OCI-LY3 (cell line): Measurements from ENCODE around the gene LPAR2.

Experiments
- CTCF ChIP-seq: fragments of 200-600, 300-600 bp; sonication (generic); IDR thresholded peaks from 2 replicates; pipeline ENCODE4 v1.5.1; 2014; ENCODE audit warnings: antibody characterized with exemption, low read length, low read depth
- EZH2phosphoT487 ChIP-seq: fragments of 200-600 bp; shearing (Covaris generic); IDR thresholded peaks from 2 replicates; pipeline ENCODE4 v1.6.1; 2018; ENCODE audit warnings: antibody characterized with exemption, mixed run types, low read depth

DNA sequence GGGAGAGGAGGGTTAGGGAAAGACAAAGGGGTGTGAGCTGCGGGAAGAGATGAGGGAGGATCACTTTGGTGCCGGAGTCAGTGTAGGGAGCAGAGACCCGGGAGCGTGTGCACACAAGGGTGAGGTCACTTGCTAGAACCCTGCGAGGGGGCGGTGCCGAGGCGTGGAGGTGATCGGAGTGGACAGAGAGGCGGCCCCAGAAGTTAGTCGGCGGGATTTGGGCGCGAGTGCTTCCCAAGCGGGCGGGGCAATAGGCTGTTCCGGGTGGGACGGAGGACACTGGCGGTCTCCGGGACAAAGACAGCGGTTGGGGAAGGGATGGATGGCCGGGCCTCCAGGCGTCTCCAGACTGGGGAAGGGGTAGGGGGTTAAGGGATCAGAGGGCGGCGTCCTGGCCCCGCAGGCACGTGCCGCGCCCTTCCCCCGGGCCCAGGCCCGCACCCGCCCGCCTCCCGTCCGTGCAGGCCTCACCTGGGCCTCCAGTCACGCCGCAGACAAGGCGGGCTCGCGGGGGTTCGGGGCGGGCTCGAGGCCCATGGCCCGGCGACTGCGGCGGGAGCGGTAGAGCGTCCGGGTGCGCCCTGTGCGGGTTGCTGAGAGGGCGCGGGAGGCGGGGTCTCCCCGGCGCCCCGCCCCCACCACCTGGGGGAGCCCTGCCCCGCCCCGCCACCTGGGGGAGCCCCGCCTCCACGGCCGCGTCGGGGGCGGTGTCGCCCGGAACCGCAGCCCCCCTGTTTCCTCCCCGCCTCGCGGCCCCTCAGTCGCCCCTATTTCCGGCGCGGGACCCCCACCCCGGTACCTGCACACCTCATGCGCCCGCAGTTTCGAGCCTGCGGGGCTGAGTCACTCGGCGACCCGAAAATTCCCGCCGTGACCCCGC is at the start of gene LPAR2:
- no peak for TF ChIP-seq CTCF
- TF ChIP-seq EZH2phosphoT487: no peak
